ENCODE measurements around the gene RAB30.
"Not testable (repeated sequence)": the region's sequence is repeated elsewhere in the genome, so short reads cannot be mapped to it uniquely, and the experiment has no call there.

RAB30 gene

DNA sequence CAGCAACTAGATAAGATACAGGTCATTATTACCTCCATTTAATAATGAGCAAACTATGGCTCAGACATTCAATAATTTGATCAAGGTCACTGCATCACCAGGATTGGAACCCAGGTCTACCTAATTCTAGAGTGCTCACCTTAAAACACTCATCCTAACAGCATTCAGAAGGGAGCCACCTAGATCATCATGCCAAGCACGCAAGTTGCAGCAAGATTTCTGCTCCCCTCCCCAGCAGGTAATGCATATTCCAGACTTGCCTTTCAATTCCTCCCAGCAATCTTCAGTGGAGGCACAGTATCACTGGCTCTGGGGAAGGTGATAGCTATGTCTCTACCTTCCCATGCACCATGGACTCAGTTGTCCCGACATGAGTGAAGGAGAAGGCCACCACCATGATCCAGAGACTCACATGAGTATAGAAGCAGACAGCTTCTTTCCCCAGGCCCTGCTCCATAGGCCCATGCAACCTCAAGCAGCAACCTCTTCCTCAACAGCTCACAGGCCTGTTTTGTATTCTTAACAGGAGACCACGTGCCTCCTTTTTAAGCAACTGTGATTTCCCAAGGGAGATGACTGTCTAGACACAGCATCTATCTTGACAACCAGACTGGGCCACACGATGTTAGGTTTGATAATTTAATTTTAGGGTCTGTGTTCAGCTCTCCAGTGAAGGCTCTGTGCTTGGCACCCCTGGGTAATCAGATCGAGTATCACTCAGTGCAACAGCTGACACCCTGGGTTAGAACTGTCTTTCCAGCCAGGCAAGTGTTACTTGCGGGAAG lies 36.4 kb downstream of the RAB30 start:
- DNase-seq = peak; percentile 88

DNA sequence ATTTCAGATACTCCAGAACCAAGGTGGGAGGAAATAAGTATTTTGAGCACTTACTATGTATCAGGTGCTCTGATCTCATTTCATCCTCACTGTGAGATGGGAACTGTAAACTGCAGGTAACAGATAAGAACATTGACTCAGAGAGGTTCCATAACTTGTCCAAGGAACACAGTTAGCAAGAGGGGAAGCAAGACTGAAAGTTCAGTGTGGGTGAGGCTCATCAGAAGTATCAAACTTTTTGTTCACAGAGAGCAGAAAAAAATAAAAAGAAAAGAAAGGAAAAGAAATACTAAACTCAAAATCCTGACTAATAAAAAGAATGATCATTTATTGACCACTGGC lies 37.1 kb downstream of the RAB30 start:
- no peak for DNase-seq

DNA sequence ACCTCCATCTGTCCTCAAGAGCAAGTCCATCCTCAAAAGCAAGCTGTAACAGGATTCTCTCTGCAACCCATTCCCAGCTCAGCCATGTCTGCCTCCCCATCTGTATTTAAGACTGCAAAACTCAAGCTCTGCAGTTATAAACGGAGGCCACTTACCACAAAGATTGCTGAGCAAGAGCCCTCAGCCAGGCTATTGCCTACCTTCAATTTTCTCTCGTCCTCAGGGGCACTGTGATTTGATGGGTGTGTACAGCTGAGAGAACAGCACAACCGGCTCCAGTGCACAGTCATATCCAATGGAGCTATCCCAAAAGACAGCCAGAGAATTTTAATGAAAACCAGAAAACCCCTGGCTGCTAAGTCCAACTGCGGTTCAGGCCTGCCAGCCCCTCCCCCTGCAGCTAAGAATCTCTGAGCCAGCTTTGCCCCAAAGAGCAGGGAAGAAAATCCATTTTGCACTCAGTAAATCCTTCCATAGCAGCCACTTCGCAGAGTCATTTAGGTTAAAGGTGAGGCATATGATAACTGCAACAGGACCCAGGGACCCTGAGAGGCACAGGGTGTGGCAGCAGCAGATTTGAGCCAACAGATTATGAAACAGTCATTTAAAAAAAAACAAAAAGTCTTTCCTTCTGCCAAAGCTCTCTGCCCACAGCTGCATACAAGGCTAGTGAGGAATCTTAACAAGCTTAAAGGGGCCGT lies 37.6 kb downstream of the RAB30 start:
- peak; percentile 86 for DNase-seq

DNA sequence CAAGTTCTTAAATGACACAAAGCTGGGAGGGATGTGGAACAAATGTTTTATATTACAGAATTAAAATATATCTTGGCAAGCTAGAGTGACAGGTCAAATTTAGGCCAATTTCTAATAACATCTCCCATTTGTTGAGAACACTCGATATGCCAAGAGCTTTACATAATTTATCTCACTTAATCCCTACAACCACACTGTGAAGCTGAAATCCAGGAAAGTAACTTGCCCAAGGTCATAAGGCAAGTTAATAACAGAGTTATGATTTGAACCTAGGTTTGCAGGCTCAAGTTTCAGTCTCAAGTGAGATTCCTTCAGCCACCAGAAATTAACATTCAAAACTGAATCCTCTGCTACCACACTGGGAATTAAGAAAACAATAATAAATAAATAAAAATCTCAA lies 38.3 kb downstream of the RAB30 start:
- DNase-seq = no peak

DNA sequence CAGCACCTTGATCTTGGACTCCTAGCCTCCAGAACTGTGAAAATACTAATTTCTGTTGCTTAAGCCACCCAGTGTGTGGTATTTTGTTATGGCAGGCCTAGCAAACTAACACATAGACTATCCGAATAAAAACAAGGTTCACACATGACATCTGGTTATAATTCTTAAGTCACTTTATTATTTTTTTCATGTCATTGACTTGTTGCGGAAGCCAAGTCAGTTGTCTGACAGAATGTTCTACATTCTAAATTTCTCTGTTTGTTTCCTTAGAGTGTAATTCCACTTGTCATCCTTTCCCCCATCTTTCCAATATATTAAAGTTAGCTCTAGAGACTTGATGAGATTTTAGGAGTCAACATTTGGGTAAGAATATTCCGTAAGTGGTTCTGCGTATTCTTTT lies 40.6 kb downstream of the RAB30 start:
- no peak for DNase-seq

DNA sequence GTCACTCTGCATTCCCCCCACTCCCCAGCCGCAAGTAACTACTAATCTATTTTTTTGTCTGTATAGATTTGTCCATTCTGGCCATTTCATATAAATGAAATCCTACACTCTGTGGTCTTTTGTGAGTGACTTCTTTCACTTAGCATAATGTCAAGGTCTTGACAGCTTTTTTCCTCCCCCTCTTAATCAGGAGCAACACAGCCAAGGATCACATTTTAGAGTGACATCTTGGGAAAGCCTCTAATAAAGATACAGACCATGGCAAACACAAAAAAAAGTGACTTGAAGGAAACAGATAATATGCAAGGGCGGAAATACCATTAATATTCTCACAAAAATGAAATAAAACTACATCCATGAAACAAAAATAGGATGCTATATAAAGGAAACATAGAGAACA lies 43.9 kb downstream of the RAB30 start:
- no peak for DNase-seq

DNA sequence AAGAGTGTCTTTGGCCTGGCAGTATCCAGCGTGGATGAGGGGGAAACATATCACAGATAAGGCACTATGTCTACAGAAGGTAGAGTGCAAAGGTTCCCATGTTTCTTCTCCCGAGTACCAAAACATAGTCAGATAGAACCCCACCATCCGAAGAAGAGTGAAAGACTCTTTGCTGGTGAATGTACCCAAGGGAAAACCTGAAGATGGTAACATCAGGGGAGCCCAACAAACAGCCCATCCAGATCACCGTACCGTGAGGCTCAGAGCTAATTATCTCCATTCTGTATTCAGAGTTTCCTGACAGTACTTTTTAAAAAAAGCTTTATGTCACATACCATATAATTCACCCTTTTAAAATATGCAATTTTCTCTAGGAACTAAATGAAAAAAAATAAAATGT lies 44.4 kb downstream of the RAB30 start:
- no peak for DNase-seq

DNA sequence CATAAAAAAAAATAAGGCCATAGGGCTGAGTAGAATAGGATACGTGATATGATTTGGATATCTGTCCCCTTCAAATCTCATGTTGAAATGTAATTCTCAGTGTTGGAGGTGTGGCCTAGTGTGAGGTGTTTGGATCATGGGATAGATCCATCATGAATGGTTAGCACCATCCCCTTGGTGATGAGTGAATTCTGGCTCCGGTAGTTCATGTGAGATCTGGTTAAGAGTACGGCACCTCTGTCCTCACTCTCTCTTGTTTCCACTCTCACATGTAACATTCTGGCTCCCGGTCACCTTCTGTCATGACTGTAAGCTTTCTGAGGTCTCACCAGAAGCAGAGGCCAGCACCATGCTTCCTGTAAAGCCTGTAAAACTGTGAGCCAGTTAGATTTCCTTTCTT lies 45.5 kb downstream of the RAB30 start:
- no peak for DNase-seq

DNA sequence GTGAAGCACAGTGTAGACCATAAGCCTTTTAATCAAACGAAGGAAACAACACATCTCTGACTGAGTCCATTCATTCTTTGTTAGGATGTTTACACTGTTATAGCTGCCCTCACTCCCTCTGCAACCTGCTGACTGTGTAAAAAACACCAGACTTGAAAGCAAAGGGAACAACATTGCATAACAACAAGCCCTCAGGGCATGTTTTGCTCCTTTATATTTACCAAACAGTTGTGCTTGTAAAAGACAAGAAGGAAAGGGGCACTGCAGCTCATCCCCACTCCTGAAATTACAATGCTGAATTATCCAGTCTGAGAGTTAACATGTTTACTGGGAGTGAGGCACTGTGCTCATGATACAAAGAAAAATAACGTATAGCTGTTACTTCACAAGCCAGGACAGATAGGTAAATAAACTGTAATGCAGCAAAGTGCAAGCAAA lies 46.4 kb downstream of the RAB30 start:
- DNase-seq = peak; percentile 91

DNA sequence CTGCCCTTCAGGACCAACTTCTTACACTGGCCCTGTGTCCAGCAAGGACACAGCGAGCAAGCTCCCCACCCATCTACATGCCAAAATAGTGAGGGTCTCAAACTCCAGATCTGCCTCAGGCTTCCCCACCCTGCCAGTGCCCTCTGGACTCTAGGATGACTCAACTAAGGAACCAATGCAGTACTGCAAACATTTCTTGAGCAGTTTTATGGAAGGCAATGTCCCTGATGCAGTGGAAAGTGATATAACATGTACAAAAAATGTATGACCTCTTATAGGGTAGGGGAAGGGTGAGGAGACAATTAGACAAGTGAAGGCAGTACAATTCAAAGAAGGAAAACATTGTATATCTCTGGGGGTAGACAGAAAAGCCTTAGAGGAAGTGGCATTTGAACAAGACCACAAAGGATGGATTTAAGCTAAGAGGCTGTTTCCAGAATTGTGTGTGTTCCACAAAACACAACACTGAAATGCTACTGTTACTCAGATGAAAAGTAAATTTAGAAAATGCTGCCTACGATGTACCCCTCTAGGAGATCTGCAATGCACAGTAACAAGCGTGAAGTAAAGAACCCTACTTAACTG lies 47.3 kb downstream of the RAB30 start:
- DNase-seq = no peak

DNA sequence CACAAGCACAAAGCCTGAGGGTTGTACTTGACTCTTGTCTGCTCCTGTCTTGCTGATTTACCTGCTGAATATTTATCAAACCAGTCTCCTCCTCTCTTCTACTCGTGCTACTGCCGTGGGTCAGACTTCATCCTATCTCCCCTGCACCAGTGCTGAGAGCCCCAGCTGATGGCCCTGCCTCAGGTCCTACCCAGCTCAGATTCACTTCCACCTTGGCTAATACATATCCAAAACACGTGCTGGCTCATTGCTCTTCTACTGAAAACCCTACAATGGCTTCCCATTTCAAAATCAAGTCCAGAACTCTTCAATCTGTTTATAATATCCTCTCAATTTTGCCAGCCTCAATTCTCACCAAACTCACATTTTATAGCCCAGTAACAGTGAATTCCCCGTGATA lies 48.3 kb downstream of the RAB30 start:
- DNase-seq = peak; percentile 44

DNA sequence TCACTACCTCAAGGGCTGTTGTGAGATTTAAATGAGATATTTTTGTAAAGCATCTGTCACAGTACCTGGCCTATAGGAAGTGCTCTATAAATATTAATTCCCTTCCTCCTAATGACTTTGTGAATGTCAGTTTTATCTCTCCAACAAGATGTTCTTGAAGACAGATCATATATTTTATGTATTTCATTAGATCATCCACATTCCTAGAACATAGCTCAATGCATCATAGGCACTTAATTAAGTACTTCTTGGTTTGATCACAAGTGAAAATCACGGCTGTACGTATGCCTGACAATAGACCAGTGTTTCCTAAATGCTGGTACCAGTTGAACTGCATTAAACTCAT lies 49.9 kb downstream of the RAB30 start:
- no peak for DNase-seq

DNA sequence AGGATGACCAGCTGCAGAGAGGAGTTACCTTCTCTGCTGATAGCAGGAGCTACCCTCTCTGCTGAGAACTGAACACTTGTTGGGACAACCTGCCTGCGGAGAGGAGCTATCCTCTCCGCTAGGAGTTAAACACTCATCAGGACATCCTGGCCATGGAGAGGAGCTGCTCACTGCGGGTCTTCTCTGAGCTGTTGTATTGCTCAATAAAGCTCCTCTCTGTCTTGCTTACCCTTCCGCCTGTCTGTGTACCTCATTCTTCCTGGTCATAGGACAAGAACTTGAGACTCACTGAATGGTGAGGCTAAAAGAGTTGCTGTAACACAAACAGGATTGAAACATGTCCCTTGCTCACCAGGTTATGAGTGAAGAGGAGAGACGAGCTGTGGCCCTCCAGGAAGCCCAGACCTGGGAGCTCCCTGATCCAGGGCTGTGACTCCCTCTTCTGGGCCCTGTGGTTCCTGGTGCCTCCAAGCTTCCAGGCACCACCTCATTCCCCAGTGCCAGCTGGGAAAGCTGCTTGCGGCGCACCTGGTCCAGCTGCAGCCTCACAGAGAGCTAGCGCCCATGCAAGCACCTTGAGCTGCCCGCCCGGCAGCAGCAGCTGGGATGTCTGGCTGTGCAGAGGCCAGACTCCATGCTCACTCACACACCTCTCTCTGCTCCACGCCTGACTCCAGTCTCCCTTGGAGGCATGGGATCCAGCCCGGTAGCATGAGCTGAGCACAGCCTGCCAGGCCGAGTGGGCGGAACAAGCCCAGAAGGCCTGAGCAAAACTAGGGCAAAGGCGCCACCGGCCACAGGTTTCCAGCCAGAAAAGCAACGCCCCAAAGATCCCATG lies 50.5 kb downstream of the RAB30 start:
- no peak for DNase-seq

DNA sequence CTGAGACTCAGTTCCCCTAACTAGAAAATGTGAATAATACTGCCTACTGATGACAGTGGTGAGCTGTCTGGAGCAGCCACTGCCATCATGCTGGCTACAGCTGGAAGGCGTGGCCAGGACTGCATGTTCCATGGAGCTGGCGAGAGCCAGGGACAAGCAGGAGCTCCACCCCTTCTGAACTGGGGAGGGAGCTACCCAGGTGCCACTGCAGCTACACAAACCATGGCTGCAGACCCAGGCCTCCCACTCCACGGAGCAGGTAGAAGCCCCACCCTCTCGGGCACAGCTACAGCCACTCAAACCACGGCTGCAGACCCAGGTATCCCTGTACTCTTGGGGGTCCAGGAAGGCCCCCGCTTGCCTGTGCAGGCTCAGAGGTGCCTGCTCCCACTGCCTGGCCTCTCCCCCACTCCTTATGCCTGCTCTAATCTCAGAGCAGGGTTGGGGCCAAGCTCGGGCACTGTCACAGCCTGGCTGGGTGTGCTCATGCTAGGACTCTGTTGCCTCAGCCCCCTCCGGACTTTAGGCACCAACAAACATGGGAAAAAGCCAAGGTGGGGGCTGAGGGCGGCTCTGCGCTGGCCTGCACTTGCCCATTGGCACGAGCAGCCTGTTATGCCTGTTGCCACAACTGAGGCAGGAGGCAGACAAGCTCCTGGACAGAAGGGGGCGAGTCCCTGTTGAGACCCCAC lies 51.7 kb downstream of the RAB30 start:
- peak; percentile 52 for DNase-seq

DNA sequence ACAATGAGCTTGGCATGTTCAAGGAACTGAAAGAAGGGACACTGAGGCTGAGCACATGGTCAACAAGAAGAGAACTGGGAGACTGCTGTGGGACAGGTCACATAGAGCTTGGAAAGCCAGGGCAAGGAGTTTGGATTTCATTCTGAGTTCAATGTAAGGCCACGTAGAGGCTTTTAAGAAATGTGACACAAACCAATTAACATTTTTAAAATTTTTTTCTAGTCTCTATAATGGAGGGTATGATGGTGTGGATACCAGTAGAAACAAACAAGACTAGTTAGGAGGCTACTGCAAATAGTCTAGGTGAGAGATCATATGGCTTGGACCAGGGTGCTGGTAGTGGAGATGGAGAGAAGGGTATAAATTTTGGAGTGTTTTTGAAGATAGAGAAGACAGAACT lies 56.7 kb downstream of the RAB30 start:
- DNase-seq = no peak

DNA sequence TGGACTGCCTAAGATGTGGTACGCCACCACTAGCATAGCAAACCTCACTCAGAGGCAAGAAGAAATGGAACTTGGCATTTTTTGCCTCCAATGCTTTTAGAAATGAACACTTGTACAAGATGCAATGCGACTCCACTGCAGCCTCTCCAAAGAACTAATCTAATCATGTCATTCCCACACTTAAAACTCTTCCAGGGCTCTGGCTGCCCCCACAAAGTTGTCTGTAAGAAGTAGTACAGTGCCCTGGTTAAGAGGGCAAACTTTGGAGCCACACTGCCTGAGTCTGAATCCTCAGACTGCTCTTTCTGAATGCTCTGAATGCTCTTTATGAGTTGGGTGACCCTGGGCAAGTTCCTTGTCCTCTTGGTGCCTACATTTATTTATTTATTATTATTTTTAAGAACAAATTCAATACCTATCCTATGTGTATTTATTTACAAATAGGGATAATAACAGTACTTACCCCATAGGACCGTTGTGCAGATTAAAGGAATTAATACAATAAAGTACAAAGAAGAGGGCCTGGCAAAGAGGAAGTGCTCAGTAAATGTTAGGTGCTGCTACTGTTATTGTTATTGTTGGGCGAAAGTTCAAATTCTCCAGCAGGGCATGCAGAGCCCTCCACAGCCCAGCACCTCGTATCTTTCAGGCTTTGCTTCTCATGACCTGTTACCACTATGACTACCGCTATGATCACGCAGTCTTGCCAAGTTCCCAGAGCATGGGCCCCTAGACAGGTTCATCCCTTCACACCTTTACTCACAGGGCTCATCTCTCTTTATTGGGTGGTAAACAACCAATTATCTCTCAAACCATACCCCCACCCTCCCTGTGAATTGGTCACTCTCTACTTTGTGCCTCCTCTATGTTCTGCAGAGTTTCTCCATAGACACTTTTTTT lies 59.3 kb downstream of the RAB30 start:
- no peak for DNase-seq

DNA sequence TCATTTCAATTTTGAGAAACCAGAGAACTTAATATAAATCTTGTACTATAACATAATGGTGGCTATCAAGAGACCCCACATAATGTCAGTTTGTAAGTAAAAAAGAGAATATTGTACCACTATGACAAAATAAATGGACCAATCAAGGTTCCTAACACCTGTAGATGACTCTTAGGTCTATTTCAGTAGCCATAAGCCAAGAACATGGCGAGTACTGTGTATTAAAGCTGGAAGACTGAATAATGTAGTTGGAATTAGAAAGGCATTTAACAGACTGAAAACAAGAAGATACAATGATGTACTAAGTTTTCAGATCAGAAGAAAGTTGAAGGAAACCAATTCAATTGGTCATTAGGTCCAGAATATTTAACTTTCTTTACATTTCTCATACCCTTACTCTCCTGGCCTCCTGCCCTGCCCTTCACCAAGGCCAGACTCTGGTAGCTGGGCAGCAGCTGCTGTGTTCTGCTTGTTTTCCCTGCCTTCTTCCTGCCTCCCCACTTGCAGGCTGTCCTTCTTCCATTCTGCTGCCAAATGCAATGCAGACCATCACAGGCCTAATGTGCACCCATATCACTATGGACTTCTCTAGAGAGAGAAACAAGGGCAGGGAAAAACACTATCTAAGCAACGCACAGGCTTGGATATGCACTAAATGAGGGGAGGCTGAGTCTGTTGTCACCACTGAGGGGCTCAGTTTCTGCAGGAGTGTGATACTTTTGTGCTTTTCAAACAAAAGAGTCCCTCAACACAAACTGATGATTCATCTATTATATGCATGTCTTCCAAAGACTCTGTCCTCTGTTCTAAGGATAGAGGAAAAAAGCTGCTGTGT lies 60.1 kb downstream of the RAB30 start:
- peak; percentile 68 for DNase-seq

DNA sequence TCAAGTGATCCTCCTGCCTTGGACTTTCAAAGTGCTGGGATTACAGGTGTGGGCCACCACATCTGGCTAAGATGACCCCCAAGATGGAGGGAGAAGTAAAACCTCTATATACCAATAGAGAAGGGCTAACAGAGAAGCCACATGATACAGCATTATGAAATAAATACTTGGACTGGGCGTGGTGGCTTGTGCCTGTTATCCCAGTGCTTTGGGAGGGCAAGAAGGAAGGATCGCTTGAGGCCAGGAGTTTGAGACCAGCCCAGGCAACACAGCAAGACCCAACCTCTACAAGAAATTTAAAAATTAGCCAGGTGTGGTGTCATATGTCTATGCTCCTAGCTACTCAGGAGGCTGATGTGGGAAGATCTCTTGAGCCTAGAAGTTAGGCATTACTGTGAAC lies 61.7 kb downstream of the RAB30 start:
- DNase-seq = no peak

DNA sequence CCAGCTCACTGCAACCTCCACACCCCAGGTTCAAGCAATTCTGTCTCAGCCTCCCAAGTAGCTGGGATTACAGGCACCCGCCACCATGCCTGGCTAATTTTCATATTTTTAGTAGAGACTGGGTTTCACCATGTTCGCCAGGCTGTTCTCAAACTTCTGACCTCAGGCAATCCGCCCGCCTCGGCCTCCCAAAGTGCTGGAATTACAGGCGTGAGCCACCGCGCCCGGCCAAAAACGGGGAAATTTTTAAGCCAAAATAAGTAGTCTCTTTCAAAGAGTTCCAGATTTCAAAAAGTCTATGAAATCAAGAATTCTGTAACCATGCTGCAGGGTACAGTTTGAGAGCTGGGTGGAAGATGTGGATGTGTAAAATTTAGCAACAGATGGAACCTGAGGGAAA lies 62.6 kb downstream of the RAB30 start:
- DNase-seq = not testable (repeated sequence)

DNA sequence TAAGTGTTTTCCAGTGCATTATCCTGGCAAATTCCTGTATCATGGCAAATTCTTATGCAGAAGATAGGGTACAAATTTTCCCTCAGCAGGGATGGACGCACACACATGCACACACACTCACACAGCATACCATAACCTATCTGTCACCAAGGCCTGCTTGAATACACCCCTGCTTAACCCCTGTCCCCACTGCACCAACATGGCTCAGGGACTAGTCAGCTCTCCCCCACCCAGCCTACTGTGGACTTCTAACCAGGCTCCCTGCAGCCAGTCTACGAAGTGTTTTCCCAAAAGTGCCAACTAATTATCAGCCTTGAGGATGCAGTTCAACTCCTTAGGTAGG lies 63.1 kb downstream of the RAB30 start:
- DNase-seq = peak; percentile 45
